Measurements from ENCODE around the gene METTL9.
"Not testable (repeated sequence)": the region's sequence is repeated elsewhere in the genome, so short reads cannot be mapped to it uniquely, and the experiment has no call there.

The METTL9 gene

DNA sequence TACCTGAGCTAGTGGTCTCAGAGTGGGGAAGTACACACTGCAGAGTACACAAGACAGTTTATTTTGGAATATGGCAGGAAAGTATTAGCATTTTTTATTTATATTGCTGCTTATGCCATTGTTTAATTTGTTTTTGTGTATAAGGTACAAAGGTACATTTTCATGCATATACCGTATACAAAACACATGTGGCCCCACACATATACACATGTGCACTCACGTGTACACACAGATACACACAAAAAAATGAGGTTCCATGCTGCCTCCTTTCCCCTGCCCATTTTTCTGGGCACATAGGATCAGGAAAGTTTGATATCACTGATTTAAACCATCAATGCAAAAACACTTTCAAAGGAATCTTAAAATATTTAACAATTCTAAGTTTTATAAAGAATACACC lies 40.1 kb downstream of the METTL9 start:
- no peak for DNase-seq

GRCh38 chr16:21641916-21642315 lies 42.5 kb downstream of the METTL9 start:
- no peak for DNase-seq

DNA sequence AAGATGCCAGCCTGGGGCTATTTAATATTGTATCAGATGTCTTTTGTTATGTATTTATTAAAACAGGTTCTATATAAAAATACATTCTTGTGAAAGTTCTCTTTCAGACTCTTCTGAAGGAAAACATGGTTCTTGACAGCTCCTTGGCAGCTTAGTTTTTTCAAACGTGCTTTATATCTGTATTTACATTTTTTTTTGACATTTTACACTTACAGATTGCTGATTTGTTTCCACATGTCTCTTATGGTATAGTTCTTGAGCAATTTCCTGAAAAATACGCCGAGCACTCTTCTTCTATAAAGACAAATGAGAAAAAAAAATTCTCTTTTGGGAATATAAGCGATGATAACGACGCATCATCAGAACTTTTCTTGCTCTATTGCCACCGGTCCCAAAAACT lies 43.5 kb downstream of the METTL9 start:
- no peak for DNase-seq

GRCh38 chr16:21643785-21644184 lies 44.4 kb downstream of the METTL9 start:
- DNase-seq = no peak

DNA sequence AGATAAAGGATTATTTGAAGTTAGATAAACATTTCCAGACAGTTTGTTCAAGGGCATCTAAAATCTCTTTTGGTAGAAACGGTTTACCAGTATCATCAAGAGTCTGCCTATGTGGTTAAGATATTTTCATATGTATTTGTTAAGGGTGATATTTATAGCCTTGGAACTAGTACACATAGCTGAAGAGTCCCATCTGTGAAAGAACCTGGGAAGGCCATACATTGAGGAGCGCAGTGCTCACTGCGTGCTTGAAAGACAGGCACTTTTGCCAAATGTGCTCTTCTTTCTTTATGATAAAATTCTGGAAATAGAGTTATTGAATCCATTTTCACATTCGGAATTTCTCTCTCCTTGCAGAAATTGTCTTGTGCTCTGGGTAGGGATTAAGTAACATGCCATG lies 45.3 kb downstream of the METTL9 start:
- DNase-seq = no peak

- no peak for DNase-seq
Observed at GRCh38 chr16:21645261-21645721, 45.9 kb downstream of the METTL9 start.

GRCh38 chr16:21646091-21646490 lies 46.7 kb downstream of the METTL9 start:
- no peak for DNase-seq

GRCh38 chr16:21646721-21647561 lies 47.6 kb downstream of the METTL9 start:
- no peak for DNase-seq

- no peak for DNase-seq
Observed at GRCh38 chr16:21647562-21648164, 48.3 kb downstream of the METTL9 start.

- not testable (repeated sequence) for DNase-seq
Observed at GRCh38 chr16:21649826-21650406, 50.5 kb downstream of the METTL9 start.

GRCh38 chr16:21650521-21650920 lies 51.1 kb downstream of the METTL9 start:
- DNase-seq = no peak

DNA sequence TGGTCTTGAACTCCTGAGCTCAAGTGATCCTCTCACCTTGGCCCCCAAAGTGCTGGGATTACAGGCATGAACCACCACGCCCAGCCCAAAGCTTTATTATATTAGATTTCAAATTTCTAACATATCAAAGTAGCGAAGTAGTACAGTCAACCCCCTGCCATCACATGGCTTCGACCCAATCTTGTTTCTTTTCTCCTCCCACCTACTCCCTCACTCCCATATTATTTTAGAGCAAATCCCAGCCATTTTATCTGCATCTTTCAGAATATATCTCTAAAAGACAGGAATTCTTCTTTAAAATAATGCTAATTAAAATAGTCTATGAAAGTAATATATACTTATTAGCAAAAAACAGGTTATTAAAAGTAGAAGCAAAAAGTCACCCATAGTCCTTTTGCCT lies 52.1 kb downstream of the METTL9 start:
- no peak for DNase-seq

DNA sequence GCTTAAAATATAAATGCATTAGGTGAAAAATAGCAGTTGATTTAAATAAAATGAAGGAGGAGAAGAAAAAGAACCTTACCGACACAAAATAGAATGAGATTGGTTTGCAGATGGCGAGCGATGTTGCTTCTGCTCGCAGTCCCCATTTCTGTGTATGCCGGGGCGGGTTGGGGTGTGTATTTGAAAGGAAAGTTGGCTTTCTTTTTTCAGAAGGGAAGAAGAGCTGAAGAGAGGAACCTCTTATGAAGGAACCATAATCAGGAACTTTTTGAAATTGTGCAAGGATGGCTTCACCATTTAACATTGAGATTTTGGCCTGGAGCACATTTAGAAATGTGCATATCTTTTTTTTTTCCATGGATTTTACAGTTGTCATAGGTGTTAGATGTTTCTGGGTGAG lies 53.1 kb downstream of the METTL9 start, which contains the start of gene IGSF6:
Gene IGSF6 (minus strand): TSS at position 156 of the 400 bp plus-strand sequence. CDS start 10 bp downstream, at position 146.
- no peak for DNase-seq

GRCh38 chr16:21653571-21653970 lies 54.2 kb downstream of the METTL9 start:
- DNase-seq = no peak

DNA sequence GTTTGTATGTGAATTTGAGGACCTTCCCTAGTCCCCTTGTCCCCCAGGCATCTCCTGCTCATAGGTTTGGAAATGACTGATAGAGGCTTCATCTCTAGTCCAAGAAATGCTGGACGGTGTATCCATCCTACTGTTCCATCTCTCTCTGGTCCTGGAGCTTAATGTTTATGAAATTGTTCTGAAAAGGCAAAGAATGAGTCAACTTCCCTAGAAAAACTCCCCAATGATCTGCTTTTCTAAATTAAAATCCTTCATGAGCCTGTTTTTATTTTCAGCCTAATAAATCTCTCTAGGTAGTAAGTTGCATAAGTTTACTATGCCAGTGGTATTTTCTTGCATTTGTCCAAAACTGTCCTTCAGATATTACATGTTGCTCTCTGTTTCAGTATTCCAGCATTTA lies 55.1 kb downstream of the METTL9 start:
- no peak for DNase-seq

GRCh38 chr16:21654881-21655280 lies 55.5 kb downstream of the METTL9 start:
- DNase-seq = peak; percentile 13

GRCh38 chr16:21656795-21657768 lies 57.7 kb downstream of the METTL9 start:
- DNase-seq = peak; percentile 59

DNA sequence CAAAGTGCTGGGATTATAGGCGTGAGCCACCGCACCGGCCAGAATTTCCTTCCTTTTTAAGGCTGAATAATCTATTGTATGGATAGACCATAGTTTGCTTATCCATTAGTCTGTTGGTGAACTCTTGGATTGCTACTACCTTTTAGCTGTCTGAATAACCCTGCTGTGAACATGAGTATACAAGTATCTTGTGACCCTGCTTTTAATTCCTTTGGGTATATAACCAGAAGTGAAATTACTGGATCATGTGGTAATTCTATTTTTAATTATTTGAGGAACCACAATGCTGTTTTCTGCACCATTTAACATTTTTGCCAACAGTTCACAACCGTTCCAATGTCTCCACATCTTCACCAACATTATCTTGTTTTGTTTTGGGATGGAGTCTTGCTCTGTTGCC lies 59.7 kb downstream of the METTL9 start:
- DNase-seq = no peak

GRCh38 chr16:21663889-21664647 lies 64.7 kb downstream of the METTL9 start, which contains the start of gene OTOA:
Gene OTOA (plus strand): TSS chr16:21663968. CDS start chr16:21678515, 14,547 bp downstream.
- DNase-seq = peak; percentile 73

DNA sequence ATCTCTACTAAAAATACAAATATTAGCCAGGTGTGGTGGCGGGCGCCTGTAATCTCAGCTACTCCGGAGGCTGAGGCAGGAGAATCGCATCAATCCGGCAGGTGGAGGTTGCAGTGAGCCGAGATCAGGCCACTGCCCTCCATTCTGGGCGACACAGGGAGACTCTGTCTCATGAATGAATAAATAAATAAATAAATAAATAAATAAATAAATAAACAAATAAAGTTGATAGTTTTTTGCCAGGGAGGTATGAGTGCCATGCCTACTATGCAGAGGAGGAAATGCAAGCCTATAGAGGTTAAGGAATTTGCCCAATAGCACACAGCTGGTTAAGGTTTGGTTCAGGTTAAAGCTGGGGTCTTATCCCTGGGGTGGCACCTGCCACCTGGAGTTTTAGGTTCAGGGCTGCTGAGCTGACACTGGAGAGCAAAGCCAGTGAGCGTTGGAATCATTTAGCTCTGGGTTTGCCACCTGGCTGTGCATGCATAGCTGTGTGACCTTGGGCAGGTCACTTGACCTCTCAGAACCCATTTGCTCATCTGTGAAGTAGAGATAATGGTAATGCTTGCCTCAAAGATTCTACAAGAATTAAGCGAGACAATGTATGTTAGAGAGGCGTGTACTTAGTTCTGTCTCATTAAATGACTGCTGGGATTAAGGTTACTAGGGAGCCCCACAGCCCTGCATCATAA lies 65.6 kb downstream of the METTL9 start:
- DNase-seq = no peak

GRCh38 chr16:21666772-21667171 lies 67.4 kb downstream of the METTL9 start:
- peak; percentile 16 for DNase-seq

All from NCI-H69 (cell line).